ENCODE results near the gene RFT1. TPM values are rescaled to one million over a fixed set of nuclear protein-coding genes. Genes with fewer than 3 reads are reported as not detected.

The RFT1 gene
- total and polyA plus RNA-seq, 2 experiments from 2014 or later, result 11.3 to 13.3 TPM

- peaks cover 3% of the 10 kb centered on the region; the same call in 1 of the 3 replicates for H3K9me3 Mint-ChIP-seq
- Histone ChIP-seq H3K36me3 (ENCODE audit: insufficient read depth) (no peaks in the 10 kb centered on the region), H3F3A (replicated peaks; ENCODE audit: low read depth) (no peaks in the 10 kb centered on the region), H3K4me2 (no peak overlapping the region), H3K9me2 (ENCODE audit: insufficient read depth) (no peaks in the 10 kb centered on the region), H3K4me1 (ENCODE audit: insufficient read depth) (peaks cover 29% of the 10 kb centered on the region), H3K27ac (ENCODE audit: low read depth) (no peak overlapping the region), H3K79me2 (replicated peaks; ENCODE audit: insufficient read depth) (0 out of 2 replicates have a peak, but pooled peaks cover 12% of the 10 kb centered on the region), H2AFZ (no peak overlapping the region), H3K4me3 (no peak overlapping the region), H4K20me1 (replicated peaks; ENCODE audit: insufficient read depth) (peaks cover 7% of the 10 kb centered on the region), H3K27me3 (ENCODE audit: insufficient read depth) (peaks cover 10% of the 10 kb centered on the region; the same call in 1 of the 2 replicates)
- H3K36me3 Mint-ChIP-seq (ENCODE audit: low read depth), result no peaks in the 10 kb centered on the region; the same call in 2 of the 3 replicates
- DNase-seq (ENCODE audit: low spot score) (no peak), ATAC-seq (no peak)
- H3K27ac Mint-ChIP-seq, result no peak overlapping the region
- H3K4me1 Mint-ChIP-seq, result peaks cover 45% of the 10 kb centered on the region
- peaks cover 29% of the 10 kb centered on the region for H3K27me3 Mint-ChIP-seq (ENCODE audit: insufficient read depth, low read depth, poor library complexity)
- TF ChIP-seq CREB1 (CRISPR knock-in tag; IDR thresholded peaks at IDR 0.05; ENCODE audit: low read depth) (no peak), REST (IDR thresholded peaks at IDR 0.05; ENCODE audit: unreplicated experiment) (no peak), ZNF462 (CRISPR knock-in tag; IDR thresholded peaks at IDR 0.05) (no peak), JUNB (IDR thresholded peaks at IDR 0.05; ENCODE audit: unreplicated experiment) (no peak), EZH2 (IDR thresholded peaks at IDR 0.05; ENCODE audit: low read depth, unreplicated experiment) (no peak), NANOG (IDR thresholded peaks at IDR 0.05; ENCODE audit: borderline replicate concordance) (no peak), POLR2AphosphoS5 (IDR thresholded peaks at IDR 0.05; ENCODE audit: low read depth) (no peak), STAT1 (IDR thresholded peaks at IDR 0.05; ENCODE audit: unreplicated experiment) (no peak), ZNF114 (CRISPR knock-in tag; IDR thresholded peaks at IDR 0.05) (no peak), ZNF331 (CRISPR knock-in tag; IDR thresholded peaks at IDR 0.05; ENCODE audit: low read depth) (no peak), ETS1 (IDR thresholded peaks at IDR 0.05) (no peak)
- no peak overlapping the region; the same call in 2 of the 3 replicates for H3K4me3 Mint-ChIP-seq
Observed at GRCh38 chr3:53163444-53164387, 33.5 kb upstream of the RFT1 start.
